ENCODE results near the gene FMNL2.

Gene FMNL2

GRCh38 chr2:152433289-152433688 is 98.3 kb downstream of the FMNL2 start:
- Histone ChIP-seq H3K27ac (no peak overlapping the region), H3K9me3 (no peaks in the 10 kb centered on the region), H3K4me1 (ENCODE audit: control insufficient read depth in 1 of 2, insufficient read depth in 1 of 2, low read depth in 1 of 2, low read length in 1 of 2) (peaks cover 8 to 9% of the 10 kb centered on the region in 2 experiments), H3K36me3 (no peaks in the 10 kb centered on the region), H3K27me3 (no peaks in the 10 kb centered on the region), H3K4me3 (ENCODE audit: low read depth in 1 of 2, low read length in 1 of 2) (no peak overlapping the region)
- no peak for TF ChIP-seq CTCF (IDR thresholded peaks at IDR 0.05)

- Histone ChIP-seq H3K4me3 (ENCODE audit: low read depth in 1 of 2, low read length in 1 of 2) (no peak overlapping the region), H3K9me3 (no peaks in the 10 kb centered on the region), H3K36me3 (no peaks in the 10 kb centered on the region), H3K27me3 (no peaks in the 10 kb centered on the region), H3K4me1 (ENCODE audit: control insufficient read depth in 1 of 2, insufficient read depth in 1 of 2, low read depth in 1 of 2, low read length in 1 of 2) (peaks cover 8 to 9% of the 10 kb centered on the region in 2 experiments), H3K27ac (no peak overlapping the region)
- TF ChIP-seq CTCF (IDR thresholded peaks at IDR 0.05) = no peak
Observed at GRCh38 chr2:152433791-152434190, 98.8 kb downstream of the FMNL2 start.

DNA sequence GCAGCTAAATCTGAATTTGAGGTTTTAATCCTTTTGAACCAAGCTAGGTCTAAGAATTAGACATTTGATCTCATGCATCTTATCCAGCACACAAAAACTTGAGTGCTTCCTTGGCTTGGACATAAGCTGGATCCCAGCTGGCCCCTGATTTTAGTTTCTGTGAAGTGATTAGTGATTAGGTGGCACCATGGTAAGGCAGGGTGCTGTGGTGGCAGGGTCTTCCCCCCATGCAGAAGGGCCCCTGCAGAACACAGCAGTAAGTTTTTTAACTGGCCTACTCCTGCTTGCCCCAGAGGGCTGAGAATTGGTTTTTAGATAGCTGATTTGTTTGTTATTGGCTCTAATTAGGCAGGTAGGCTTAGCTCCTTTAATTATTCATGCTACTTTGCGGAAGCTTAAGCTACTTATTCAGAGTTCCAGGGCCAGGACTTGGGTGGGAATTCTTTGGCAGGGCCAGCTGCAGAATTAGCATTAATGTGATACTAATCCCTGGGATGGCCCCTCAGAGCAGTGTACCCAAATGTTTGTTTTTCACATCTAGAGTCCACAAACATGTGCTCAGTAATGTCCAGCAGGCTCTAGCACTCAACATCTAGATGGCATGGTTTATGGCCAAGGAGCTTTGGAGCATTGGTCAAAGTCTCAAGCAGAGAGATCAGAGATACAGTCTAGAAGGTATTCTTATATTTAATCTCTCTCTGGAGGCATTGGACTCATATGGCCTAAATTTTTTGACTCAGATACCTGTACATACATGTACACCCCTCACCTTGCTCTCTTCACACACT is 99.6 kb downstream of the FMNL2 start:
- no peak for TF ChIP-seq CTCF (IDR thresholded peaks at IDR 0.05)
- no peak overlapping the region for H3K27ac ChIP-seq
- peaks cover 8 to 9% of the 10 kb centered on the region in 2 experiments for H3K4me1 ChIP-seq (ENCODE audit: control insufficient read depth in 1 of 2, insufficient read depth in 1 of 2, low read depth in 1 of 2, low read length in 1 of 2)
- H3K27me3 ChIP-seq = no peaks in the 10 kb centered on the region
- H3K36me3 ChIP-seq = no peaks in the 10 kb centered on the region
- no peak overlapping the region for H3K4me3 ChIP-seq (ENCODE audit: low read depth in 1 of 2, low read length in 1 of 2)
- no peaks in the 10 kb centered on the region for H3K9me3 ChIP-seq

DNA sequence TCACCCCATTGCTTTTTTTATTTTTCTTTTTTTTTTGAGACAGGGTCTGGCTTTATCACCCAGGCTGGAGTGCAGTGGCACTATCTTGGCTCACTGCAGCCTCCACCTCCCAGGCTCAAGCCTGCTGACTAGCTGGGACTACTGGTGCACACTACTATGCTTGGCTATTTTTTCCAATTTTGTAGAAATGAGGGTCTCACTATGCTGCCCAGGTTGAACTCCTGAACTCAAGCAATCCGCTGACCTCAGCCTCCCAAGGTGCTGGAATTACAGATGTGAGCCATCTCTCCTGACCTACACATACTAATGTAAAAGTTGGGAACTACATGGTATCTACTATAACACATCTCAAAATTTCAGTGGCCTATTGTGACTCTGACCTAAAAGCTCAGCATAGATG is 101.2 kb downstream of the FMNL2 start:
- Histone ChIP-seq H3K9me3 (no peaks in the 10 kb centered on the region), H3K4me1 (ENCODE audit: control insufficient read depth in 1 of 2, insufficient read depth in 1 of 2, low read depth in 1 of 2, low read length in 1 of 2) (peaks cover 8 to 9% of the 10 kb centered on the region in 2 experiments), H3K4me3 (ENCODE audit: low read depth in 1 of 2, low read length in 1 of 2) (no peak overlapping the region), H3K36me3 (no peaks in the 10 kb centered on the region), H3K27ac (no peak overlapping the region), H3K27me3 (no peaks in the 10 kb centered on the region)
- no peak for TF ChIP-seq CTCF (IDR thresholded peaks at IDR 0.05)

DNA sequence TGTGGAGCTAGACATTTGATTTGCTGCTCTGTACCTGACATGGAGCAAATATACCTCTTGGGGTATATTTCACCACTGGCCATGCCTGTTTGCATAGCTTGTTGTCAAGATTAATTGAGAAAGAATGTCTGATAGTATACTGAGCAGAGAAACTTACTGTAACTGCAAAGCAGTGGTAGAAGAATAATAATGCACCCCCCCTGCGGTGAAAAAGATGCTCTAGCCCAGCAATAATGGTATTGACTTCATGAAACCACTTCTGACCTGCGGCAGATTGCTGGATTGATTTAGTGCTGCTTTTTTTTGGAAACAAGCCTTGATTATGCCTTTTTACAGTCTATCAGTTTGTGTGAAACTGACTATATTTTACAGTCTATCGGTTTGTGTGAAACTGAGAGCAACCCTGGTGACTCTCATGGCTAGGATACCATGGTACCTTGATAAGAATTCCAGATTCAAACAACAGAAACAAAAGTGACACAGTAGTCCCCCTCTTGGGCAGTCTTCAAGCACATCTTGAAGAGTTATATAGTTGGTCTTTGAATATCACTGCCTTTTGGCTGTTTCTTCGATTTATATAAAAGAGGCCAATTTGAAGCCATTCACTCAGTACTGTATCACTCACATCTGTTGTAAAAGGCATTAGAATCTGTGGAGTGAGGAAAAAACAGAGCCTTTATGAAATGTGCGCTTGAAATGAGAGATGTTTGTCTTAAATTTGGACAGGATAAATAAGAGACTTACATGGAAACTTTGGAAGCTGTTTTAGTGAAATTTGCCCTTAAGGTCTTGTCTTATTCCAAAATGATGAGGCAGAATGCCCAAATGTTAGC is 102.5 kb downstream of the FMNL2 start:
- Histone ChIP-seq H3K27me3 (no peaks in the 10 kb centered on the region), H3K4me1 (ENCODE audit: control insufficient read depth in 1 of 2, insufficient read depth in 1 of 2, low read depth in 1 of 2, low read length in 1 of 2) (peaks cover under 1 to 1% of the 10 kb centered on the region in 2 experiments), H3K36me3 (no peaks in the 10 kb centered on the region), H3K27ac (no peak overlapping the region), H3K9me3 (no peaks in the 10 kb centered on the region), H3K4me3 (ENCODE audit: low read depth in 1 of 2, low read length in 1 of 2) (no peak overlapping the region)
- no peak for TF ChIP-seq CTCF (IDR thresholded peaks at IDR 0.05)

All from neutrophil (primary cell).